Endothelial cell (in vitro differentiated cells): ENCODE results near the gene GREB1L. TPM values are rescaled to one million over a fixed set of nuclear protein-coding genes. Genes with fewer than 3 reads are reported as not detected.
A peak's percentile ranks its signal among the peaks of the same experiment; 100 is the strongest.

Experiments
- DNase-seq: peaks from one replicate; pipeline ENCODE4 v3.0.0; 2021; ENCODE audit warnings: low spot score
- H3K27ac Mint-ChIP-seq: one replicate; pipeline ENCODE4 v1.8.0; 2021; ENCODE audit warnings: mixed read lengths, inconsistent platforms; ENCODE audit not compliant: unreplicated experiment
- H3K27me3 Mint-ChIP-seq: one replicate; pipeline ENCODE4 v1.8.0; 2021; ENCODE audit warnings: mild to moderate bottlenecking, moderate library complexity, mixed read lengths, inconsistent platforms; ENCODE audit not compliant: unreplicated experiment
- H3K36me3 Mint-ChIP-seq: one replicate; pipeline ENCODE4 v1.8.0; 2021; ENCODE audit warnings: mild to moderate bottlenecking, low read depth, mixed read lengths, inconsistent platforms; ENCODE audit not compliant: unreplicated experiment
- H3K4me1 Mint-ChIP-seq: one replicate; pipeline ENCODE4 v1.8.0; 2021; ENCODE audit warnings: mild to moderate bottlenecking, mixed read lengths, inconsistent platforms; ENCODE audit not compliant: unreplicated experiment
- H3K4me3 Mint-ChIP-seq: one replicate; pipeline ENCODE4 v1.8.0; 2021; ENCODE audit warnings: mild to moderate bottlenecking, mixed read lengths, inconsistent platforms; ENCODE audit not compliant: unreplicated experiment
- H3K9me3 Mint-ChIP-seq: one replicate; pipeline ENCODE4 v1.8.0; 2021; ENCODE audit warnings: mixed read lengths, inconsistent platforms; ENCODE audit not compliant: unreplicated experiment
- total RNA-seq: library from RNA; stranded (reverse); fragmentation: NEBNext Ultra II Directional; extraction: Animal tissue kit (Norgen Biotek cat#: 25700); gene quantifications from one replicate; pipeline ENCODE4 v1.2.1, GENCODE V29; 2021; ENCODE audit not compliant: unreplicated experiment
- TF ChIP-seq, protein P1 (sequence below): fragments of 200-600 bp; sonication (generic); IDR thresholded peaks from one replicate; pipeline ENCODE4 v1.5.0; 2021; ENCODE audit warnings: antibody characterized with exemption; ENCODE audit not compliant: unreplicated experiment

The GREB1L gene
- total RNA-seq, 1 donor from 2014 or later: 105 TPM

GRCh38 chr18:21269349-21269748 lies 27.3 kb downstream of the GREB1L start:
- Mint-ChIP-seq H3K27ac (no peak overlapping the region), H3K27me3 (peaks cover 4% of the 10 kb centered on the region), H3K36me3 (no peaks in the 10 kb centered on the region), H3K9me3 (no peaks in the 10 kb centered on the region), H3K4me3 (no peak overlapping the region), H3K4me1 (peaks cover 49% of the 10 kb centered on the region)
- TF ChIP-seq, protein P1, sequence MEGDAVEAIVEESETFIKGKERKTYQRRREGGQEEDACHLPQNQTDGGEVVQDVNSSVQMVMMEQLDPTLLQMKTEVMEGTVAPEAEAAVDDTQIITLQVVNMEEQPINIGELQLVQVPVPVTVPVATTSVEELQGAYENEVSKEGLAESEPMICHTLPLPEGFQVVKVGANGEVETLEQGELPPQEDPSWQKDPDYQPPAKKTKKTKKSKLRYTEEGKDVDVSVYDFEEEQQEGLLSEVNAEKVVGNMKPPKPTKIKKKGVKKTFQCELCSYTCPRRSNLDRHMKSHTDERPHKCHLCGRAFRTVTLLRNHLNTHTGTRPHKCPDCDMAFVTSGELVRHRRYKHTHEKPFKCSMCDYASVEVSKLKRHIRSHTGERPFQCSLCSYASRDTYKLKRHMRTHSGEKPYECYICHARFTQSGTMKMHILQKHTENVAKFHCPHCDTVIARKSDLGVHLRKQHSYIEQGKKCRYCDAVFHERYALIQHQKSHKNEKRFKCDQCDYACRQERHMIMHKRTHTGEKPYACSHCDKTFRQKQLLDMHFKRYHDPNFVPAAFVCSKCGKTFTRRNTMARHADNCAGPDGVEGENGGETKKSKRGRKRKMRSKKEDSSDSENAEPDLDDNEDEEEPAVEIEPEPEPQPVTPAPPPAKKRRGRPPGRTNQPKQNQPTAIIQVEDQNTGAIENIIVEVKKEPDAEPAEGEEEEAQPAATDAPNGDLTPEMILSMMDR: no peak
- no peak for DNase-seq

- Mint-ChIP-seq H3K27me3 (peaks cover 4% of the 10 kb centered on the region), H3K4me1 (peaks cover 41% of the 10 kb centered on the region), H3K27ac (no peak overlapping the region), H3K36me3 (no peaks in the 10 kb centered on the region), H3K4me3 (no peak overlapping the region), H3K9me3 (no peaks in the 10 kb centered on the region)
- TF ChIP-seq, protein P1: no peak
- no peak for DNase-seq
Measured at GRCh38 chr18:21270453-21270852, 28.4 kb downstream of the GREB1L start.

DNA sequence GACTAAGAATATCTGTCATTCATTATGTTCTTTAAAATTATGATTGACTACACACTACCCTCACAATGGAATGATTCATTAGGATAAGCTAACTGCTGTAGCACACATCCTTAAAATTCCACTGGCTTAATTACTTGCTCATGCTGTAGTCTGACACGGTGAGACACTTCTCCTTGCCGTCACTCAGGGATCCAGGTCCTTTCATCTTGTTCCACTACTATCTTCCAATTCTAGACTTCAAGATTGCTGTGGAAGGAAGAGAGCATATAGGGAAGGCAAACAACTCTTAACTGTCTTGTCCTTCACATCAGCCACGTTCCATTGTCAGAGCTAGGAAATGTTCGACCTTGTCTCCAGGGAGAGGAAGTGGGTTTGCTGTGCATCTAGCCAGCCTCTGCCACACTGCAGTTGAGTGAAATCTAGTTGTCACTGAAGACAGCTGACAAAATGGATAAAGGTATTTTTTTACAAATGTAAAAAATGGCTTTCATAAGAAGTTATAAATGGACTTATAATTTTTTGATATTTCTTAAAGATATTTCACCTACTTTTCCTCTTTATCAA lies 30.1 kb downstream of the GREB1L start:
- no peaks in the 10 kb centered on the region for H3K9me3 Mint-ChIP-seq
- peak overlapping the region; percentile 68 for H3K27ac Mint-ChIP-seq
- no peaks in the 10 kb centered on the region for H3K36me3 Mint-ChIP-seq
- DNase-seq: no peak
- H3K27me3 Mint-ChIP-seq: peaks cover 2% of the 10 kb centered on the region
- H3K4me1 Mint-ChIP-seq: peaks cover 26% of the 10 kb centered on the region
- TF ChIP-seq, protein P1: no peak
- no peak overlapping the region for H3K4me3 Mint-ChIP-seq

DNA sequence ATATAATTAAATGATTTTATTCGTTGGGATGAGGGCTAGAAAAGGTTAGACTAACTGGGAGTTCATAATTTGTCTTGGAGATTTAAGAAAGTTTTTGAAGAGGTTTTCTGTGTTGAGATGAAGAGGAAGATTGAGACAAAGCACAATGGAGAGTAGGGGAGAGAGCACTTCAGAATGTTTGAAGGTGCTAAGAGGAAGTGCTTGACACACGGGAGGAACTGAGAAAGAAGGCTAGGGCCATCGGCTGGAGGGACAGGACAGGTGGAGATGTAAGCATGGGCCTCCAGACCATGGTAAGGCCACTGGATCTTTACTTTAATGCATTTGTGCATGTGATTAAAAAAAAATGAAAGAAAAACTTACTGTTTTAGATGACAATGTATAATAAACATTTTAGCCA lies 31.5 kb downstream of the GREB1L start:
- Mint-ChIP-seq H3K9me3 (no peaks in the 10 kb centered on the region), H3K4me1 (peaks cover 17% of the 10 kb centered on the region), H3K27ac (no peak overlapping the region), H3K36me3 (peaks cover 6% of the 10 kb centered on the region), H3K4me3 (no peak overlapping the region), H3K27me3 (no peaks in the 10 kb centered on the region)
- TF ChIP-seq, protein P1: no peak
- no peak for DNase-seq

- no peaks in the 10 kb centered on the region for H3K27me3 Mint-ChIP-seq
- no peak for DNase-seq
- TF ChIP-seq, protein P1: no peak
- peaks cover 12% of the 10 kb centered on the region for H3K4me1 Mint-ChIP-seq
- H3K9me3 Mint-ChIP-seq: no peaks in the 10 kb centered on the region
- no peak overlapping the region for H3K4me3 Mint-ChIP-seq
- no peak overlapping the region for H3K27ac Mint-ChIP-seq
- peaks cover 6% of the 10 kb centered on the region for H3K36me3 Mint-ChIP-seq
Measured at GRCh38 chr18:21275645-21276044, 33.6 kb downstream of the GREB1L start.
